Measurements from ENCODE around the gene INSM2.

- TF ChIP-seq, protein P1, sequence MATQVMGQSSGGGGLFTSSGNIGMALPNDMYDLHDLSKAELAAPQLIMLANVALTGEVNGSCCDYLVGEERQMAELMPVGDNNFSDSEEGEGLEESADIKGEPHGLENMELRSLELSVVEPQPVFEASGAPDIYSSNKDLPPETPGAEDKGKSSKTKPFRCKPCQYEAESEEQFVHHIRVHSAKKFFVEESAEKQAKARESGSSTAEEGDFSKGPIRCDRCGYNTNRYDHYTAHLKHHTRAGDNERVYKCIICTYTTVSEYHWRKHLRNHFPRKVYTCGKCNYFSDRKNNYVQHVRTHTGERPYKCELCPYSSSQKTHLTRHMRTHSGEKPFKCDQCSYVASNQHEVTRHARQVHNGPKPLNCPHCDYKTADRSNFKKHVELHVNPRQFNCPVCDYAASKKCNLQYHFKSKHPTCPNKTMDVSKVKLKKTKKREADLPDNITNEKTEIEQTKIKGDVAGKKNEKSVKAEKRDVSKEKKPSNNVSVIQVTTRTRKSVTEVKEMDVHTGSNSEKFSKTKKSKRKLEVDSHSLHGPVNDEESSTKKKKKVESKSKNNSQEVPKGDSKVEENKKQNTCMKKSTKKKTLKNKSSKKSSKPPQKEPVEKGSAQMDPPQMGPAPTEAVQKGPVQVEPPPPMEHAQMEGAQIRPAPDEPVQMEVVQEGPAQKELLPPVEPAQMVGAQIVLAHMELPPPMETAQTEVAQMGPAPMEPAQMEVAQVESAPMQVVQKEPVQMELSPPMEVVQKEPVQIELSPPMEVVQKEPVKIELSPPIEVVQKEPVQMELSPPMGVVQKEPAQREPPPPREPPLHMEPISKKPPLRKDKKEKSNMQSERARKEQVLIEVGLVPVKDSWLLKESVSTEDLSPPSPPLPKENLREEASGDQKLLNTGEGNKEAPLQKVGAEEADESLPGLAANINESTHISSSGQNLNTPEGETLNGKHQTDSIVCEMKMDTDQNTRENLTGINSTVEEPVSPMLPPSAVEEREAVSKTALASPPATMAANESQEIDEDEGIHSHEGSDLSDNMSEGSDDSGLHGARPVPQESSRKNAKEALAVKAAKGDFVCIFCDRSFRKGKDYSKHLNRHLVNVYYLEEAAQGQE (IDR thresholded peaks at IDR 0.05; ENCODE audit: insufficient replicate concordance, low read depth), result no peak
- TF ChIP-seq, protein P2, sequence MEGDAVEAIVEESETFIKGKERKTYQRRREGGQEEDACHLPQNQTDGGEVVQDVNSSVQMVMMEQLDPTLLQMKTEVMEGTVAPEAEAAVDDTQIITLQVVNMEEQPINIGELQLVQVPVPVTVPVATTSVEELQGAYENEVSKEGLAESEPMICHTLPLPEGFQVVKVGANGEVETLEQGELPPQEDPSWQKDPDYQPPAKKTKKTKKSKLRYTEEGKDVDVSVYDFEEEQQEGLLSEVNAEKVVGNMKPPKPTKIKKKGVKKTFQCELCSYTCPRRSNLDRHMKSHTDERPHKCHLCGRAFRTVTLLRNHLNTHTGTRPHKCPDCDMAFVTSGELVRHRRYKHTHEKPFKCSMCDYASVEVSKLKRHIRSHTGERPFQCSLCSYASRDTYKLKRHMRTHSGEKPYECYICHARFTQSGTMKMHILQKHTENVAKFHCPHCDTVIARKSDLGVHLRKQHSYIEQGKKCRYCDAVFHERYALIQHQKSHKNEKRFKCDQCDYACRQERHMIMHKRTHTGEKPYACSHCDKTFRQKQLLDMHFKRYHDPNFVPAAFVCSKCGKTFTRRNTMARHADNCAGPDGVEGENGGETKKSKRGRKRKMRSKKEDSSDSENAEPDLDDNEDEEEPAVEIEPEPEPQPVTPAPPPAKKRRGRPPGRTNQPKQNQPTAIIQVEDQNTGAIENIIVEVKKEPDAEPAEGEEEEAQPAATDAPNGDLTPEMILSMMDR (IDR thresholded peaks at IDR 0.05; ENCODE audit: insufficient read depth, low read length), result no peak
- TF ChIP-seq SPI1 (IDR thresholded peaks at IDR 0.05; ENCODE audit: borderline replicate concordance, low read depth) (no peak), POLR2AphosphoS5 (IDR thresholded peaks at IDR 0.05; ENCODE audit: low read depth) (no peak)
These were observed 27.0 kb upstream of the INSM2 start for GRCh38 chr14:35506927-35507326.

All from HL-60 (cell line).